SK-N-SH (cell line): ENCODE data around the gene TAP1. TPM values are rescaled to one million over a fixed set of nuclear protein-coding genes. Genes with fewer than 3 reads are reported as not detected.

ENCODE experiments used
- CTCF ChIA-PET: fragments of 300-600, 350-600 bp; formaldehyde crosslinking; extraction: SDS; loops from one replicate; lab custom pipeline; 2021; lab: Yijun Ruan, JAX
- POLR2A ChIA-PET: fragments of 350-600 bp; sonication (Branson Sonifier 250); formaldehyde crosslinking; extraction: SDS; loops from one replicate; lab custom pipeline; 2020; ENCODE audit warnings: antibody characterized with exemption, inconsistent platforms; lab: Yijun Ruan, JAX
- DNase-seq: peaks from one replicate; pipeline ENCODE4 v3.0.0; 2012
- H2AFZ ChIP-seq: fragments of 200-600 bp; sonication (generic); 2 replicates; pipeline ENCODE4 v1.8.1; 2016; ENCODE audit warnings: antibody characterized with exemption, mild to moderate bottlenecking, low read depth
- H3F3A ChIP-seq: fragments of 200-600 bp; sonication (generic); replicated peaks from 2 replicates; pipeline ENCODE3; 2016; ENCODE audit warnings: antibody characterized with exemption, mild to moderate bottlenecking; ENCODE audit not compliant: insufficient read depth
- H3K27ac ChIP-seq, 2 experiments: fragments of 200-500 bp in 1 of 2; fragments of 200-600 bp in 1 of 2; sonication (Bioruptor generic) in 1 of 2; sonication (generic), shearing (Covaris generic) in 1 of 2; 2 replicates each; pipeline versions ENCODE4 v1.5.1 to v1.6.1; 2014 to 2016; ENCODE audit warnings: low read depth in 2 of 2, inconsistent platforms in 1 of 2, low read length in 1 of 2, mild to moderate bottlenecking in 1 of 2, mixed read lengths in 1 of 2
- H3K27me3 ChIP-seq: fragments of 200-600 bp; sonication (generic), shearing (Covaris generic); 2 replicates; pipeline ENCODE4 v1.6.1; 2016; ENCODE audit warnings: mixed run types; ENCODE audit not compliant: insufficient read depth
- H3K36me3 ChIP-seq, 2 experiments: fragments of 200-500 bp in 1 of 2; fragments of 200-600 bp in 1 of 2; sonication (Bioruptor generic) in 1 of 2; sonication (generic) in 1 of 2; replicated peaks in 1 of 2; 2 replicates each; pipeline versions ENCODE3 to v1.5.1; 2014 to 2016; ENCODE audit warnings: low read length in 1 of 2, mild to moderate bottlenecking in 1 of 2; ENCODE audit not compliant: insufficient read depth in 2 of 2, control insufficient read depth in 1 of 2
- H3K4me1 ChIP-seq, 2 experiments: fragments of 200-500 bp in 1 of 2; fragments of 200-600 bp in 1 of 2; sonication (Bioruptor generic) in 1 of 2; sonication (generic), shearing (Covaris generic) in 1 of 2; 2 replicates each; pipeline versions ENCODE4 v1.5.1 to v1.6.1; 2014 to 2016; ENCODE audit warnings: low read depth in 1 of 2, low read length in 1 of 2, mixed run types in 1 of 2; ENCODE audit not compliant: insufficient read depth in 2 of 2, control insufficient read depth in 1 of 2
- H3K4me2 ChIP-seq: fragments of 200-600 bp; sonication (generic), shearing (Covaris generic); 2 replicates; pipeline ENCODE4 v1.6.1; 2017; ENCODE audit warnings: mixed run types
- H3K4me3 ChIP-seq, 2 experiments: fragments of 200-500 bp in 1 of 2; fragments of 200-600 bp in 1 of 2; sonication (Bioruptor generic) in 1 of 2; sonication (generic), shearing (Covaris generic) in 1 of 2; 2 replicates each; pipeline versions ENCODE4 v1.5.1 to v1.8.1; 2014 to 2016; ENCODE audit warnings: low read depth in 2 of 2, inconsistent platforms in 1 of 2, low read length in 1 of 2, mild to moderate bottlenecking in 1 of 2, mixed read lengths in 1 of 2, moderate library complexity in 1 of 2
- H3K79me2 ChIP-seq: fragments of 200-600 bp; sonication (generic); 2 replicates; pipeline ENCODE4 v1.8.1; 2017; ENCODE audit warnings: mild to moderate bottlenecking; ENCODE audit not compliant: insufficient read depth
- H3K9ac ChIP-seq: fragments of 200-600 bp; sonication (generic); 2 replicates; pipeline ENCODE4 v1.6.1; 2017; ENCODE audit warnings: mixed run types
- H3K9me2 ChIP-seq: fragments of 200-600 bp; sonication (generic); 2 replicates; pipeline ENCODE4 v1.6.1; 2017; ENCODE audit warnings: mixed run types
- H3K9me3 ChIP-seq: fragments of 200-600 bp; sonication (generic); 2 replicates; pipeline ENCODE4 v1.6.1; 2017; ENCODE audit warnings: mixed run types, mild to moderate bottlenecking, moderate library complexity
- H4K20me1 ChIP-seq: fragments of 200-600 bp; sonication (generic); 2 replicates; pipeline ENCODE4 v1.6.1; 2017; ENCODE audit warnings: mild to moderate bottlenecking, mixed run types; ENCODE audit not compliant: insufficient read depth
- CHD2 ChIP-seq: fragments of 150-350 bp; IDR thresholded peaks from 2 replicates; pipeline ENCODE4 v1.6.1; 2018; ENCODE audit warnings: low read length; ENCODE audit not compliant: partially characterized antibody
- EP300 ChIP-seq, 2 experiments: IDR thresholded peaks; 2 replicates each; pipeline versions ENCODE4 v1.4.0 to v1.6.1; 2012; ENCODE audit warnings: borderline replicate concordance in 1 of 2, low read depth in 1 of 2, low read length in 1 of 2
- EZH2phosphoT487 ChIP-seq: fragments of 200-600 bp; sonication (generic); IDR thresholded peaks from 2 replicates; pipeline ENCODE4 v1.6.1; 2017; ENCODE audit warnings: low read depth, mixed run types, mild to moderate bottlenecking, antibody characterized with exemption, moderate library complexity, borderline replicate concordance
- FOXJ3 ChIP-seq: sonication (generic); formaldehyde crosslinking; IDR thresholded peaks from 2 replicates; pipeline ENCODE4 v1.5.1; 2020; ENCODE audit warnings: mild to moderate bottlenecking, missing genetic modification reagents
- FOXM1 ChIP-seq: IDR thresholded peaks from 2 replicates; pipeline ENCODE4 v1.4.0; 2012; ENCODE audit warnings: low read depth, mild to moderate bottlenecking
- GABPA ChIP-seq: IDR thresholded peaks from 2 replicates; pipeline ENCODE4 v1.4.0; 2012; ENCODE audit warnings: low read depth, mild to moderate bottlenecking
- JUND ChIP-seq: IDR thresholded peaks from 2 replicates; pipeline ENCODE4 v1.4.0; 2012
- NFIC ChIP-seq: IDR thresholded peaks from 2 replicates; pipeline ENCODE4 v1.4.0; 2012; ENCODE audit warnings: borderline replicate concordance
- SIN3A ChIP-seq: IDR thresholded peaks from 2 replicates; pipeline ENCODE4 v1.6.1; 2012; ENCODE audit warnings: low read depth, mild to moderate bottlenecking, low read length, moderate library complexity, borderline replicate concordance
- SMC3 ChIP-seq: IDR thresholded peaks from 2 replicates; pipeline ENCODE4 v1.6.1; 2012; ENCODE audit warnings: low read depth, low read length, improper control_type of control experiment
- TAF1 ChIP-seq: IDR thresholded peaks from 2 replicates; pipeline ENCODE4 v1.6.1; 2012; ENCODE audit warnings: low read depth, mild to moderate bottlenecking, low read length, moderate library complexity, borderline replicate concordance
- WGBS: methylation state at CpG from one replicate; pipeline ENCODE4 v1.1.6; 2017; ENCODE audit warnings: low lambda C conversion rate; 5-methylcytosine and 5-hydroxymethylcytosine counted together
- polyA plus RNA-seq, 3 experiments: library from polyadenylated mRNA; depleted of rRNA; stranded (reverse); fragments of >200 nt; gene quantifications; 2 replicates each; pipeline ENCODE4 v1.2.3, GENCODE V29; 2012
- TF ChIP-seq, protein P1 (sequence below): IDR thresholded peaks from 2 replicates; pipeline ENCODE4; 2012
- TF ChIP-seq, protein P2 (sequence below): fragments of 150-350 bp; IDR thresholded peaks from 2 replicates; pipeline ENCODE4 v1.6.1; 2017; ENCODE audit warnings: antibody characterized with exemption, low read length, low read depth, borderline replicate concordance
- TF ChIP-seq, protein P3 (sequence below): IDR thresholded peaks from 2 replicates; pipeline ENCODE4 v1.6.1; 2012; ENCODE audit warnings: mild to moderate bottlenecking, low read depth, low read length, moderate library complexity

Gene TAP1
- polyA plus RNA-seq, 1 of the 3 experiments (the other 2 are of a cell fraction) = 31.1 TPM

DNA sequence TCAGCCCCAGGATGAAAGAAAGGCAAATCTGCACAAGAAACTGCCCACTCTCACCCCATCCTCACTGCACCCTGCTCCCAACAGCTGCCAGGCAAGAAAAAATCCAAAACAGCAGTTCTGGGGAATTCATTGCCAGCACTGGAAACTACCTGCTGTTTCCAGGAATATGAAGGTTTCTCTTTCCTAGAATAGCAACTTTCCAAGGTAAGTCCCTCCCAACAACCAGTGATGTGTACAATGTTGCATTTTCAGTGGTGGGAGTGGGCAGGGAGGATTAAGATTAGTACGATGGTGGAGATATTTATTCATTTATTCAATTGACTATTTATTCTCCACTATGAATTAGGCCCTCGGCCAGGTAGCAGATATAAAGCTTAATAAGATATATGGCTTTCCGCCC lies 26.5 kb downstream of the TAP1 start:
- Histone ChIP-seq H4K20me1 (no peaks in the 10 kb centered on the region), H3K36me3 (peaks cover 4 to 14% of the 10 kb centered on the region in 2 experiments), H3K4me3 (no peak overlapping the region), H2AFZ (no peak overlapping the region), H3K27me3 (no peaks in the 10 kb centered on the region; the same call in 1 of the 2 replicates), H3K4me1 (no peaks in the 10 kb centered on the region), H3K9me3 (no peaks in the 10 kb centered on the region), H3K9ac (no peak overlapping the region), H3K9me2 (no peaks in the 10 kb centered on the region), H3K4me2 (no peak overlapping the region), H3K27ac (no peak overlapping the region), H3F3A (no peaks in the 10 kb centered on the region), H3K79me2 (no peaks in the 10 kb centered on the region)
- WGBS = 74% methylated on average over 3 of the region's 3 CpGs
- ChIA-PET POLR2A (no interaction called here), CTCF (interaction anchor here (1.1 to 7.2 kb wide), 8 partner anchors 11 to 59 kb away, joined by 3 to 76 read pairs (median 4); partner anchors contain the start of genes PSMB9, TAP1 and TAP2)
- TF ChIP-seq GABPA (no peak), NFIC (no peak), SIN3A (no peak), TAF1 (no peak), CHD2 (no peak), FOXJ3 (CRISPR knock-in tag) (no peak), EZH2phosphoT487 (no peak), FOXM1 (no peak), SMC3 (no peak), JUND (no peak), EP300 (IDR thresholded peaks at IDR 0.05; ENCODE audit: borderline replicate concordance in 1 of 2, low read depth in 1 of 2, low read length in 1 of 2) (no peak)
- TF ChIP-seq, protein P1, sequence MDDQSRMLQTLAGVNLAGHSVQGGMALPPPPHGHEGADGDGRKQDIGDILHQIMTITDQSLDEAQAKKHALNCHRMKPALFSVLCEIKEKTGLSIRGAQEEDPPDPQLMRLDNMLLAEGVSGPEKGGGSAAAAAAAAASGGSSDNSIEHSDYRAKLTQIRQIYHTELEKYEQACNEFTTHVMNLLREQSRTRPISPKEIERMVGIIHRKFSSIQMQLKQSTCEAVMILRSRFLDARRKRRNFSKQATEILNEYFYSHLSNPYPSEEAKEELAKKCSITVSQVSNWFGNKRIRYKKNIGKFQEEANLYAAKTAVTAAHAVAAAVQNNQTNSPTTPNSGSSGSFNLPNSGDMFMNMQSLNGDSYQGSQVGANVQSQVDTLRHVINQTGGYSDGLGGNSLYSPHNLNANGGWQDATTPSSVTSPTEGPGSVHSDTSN = no peak
- TF ChIP-seq, protein P2, sequence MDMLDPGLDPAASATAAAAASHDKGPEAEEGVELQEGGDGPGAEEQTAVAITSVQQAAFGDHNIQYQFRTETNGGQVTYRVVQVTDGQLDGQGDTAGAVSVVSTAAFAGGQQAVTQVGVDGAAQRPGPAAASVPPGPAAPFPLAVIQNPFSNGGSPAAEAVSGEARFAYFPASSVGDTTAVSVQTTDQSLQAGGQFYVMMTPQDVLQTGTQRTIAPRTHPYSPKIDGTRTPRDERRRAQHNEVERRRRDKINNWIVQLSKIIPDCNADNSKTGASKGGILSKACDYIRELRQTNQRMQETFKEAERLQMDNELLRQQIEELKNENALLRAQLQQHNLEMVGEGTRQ = no peak
- TF ChIP-seq, protein P3, sequence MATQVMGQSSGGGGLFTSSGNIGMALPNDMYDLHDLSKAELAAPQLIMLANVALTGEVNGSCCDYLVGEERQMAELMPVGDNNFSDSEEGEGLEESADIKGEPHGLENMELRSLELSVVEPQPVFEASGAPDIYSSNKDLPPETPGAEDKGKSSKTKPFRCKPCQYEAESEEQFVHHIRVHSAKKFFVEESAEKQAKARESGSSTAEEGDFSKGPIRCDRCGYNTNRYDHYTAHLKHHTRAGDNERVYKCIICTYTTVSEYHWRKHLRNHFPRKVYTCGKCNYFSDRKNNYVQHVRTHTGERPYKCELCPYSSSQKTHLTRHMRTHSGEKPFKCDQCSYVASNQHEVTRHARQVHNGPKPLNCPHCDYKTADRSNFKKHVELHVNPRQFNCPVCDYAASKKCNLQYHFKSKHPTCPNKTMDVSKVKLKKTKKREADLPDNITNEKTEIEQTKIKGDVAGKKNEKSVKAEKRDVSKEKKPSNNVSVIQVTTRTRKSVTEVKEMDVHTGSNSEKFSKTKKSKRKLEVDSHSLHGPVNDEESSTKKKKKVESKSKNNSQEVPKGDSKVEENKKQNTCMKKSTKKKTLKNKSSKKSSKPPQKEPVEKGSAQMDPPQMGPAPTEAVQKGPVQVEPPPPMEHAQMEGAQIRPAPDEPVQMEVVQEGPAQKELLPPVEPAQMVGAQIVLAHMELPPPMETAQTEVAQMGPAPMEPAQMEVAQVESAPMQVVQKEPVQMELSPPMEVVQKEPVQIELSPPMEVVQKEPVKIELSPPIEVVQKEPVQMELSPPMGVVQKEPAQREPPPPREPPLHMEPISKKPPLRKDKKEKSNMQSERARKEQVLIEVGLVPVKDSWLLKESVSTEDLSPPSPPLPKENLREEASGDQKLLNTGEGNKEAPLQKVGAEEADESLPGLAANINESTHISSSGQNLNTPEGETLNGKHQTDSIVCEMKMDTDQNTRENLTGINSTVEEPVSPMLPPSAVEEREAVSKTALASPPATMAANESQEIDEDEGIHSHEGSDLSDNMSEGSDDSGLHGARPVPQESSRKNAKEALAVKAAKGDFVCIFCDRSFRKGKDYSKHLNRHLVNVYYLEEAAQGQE = no peak
- no peak for DNase-seq
